Esophagus muscularis mucosa (tissue), 4 donors: ENCODE measurements around the gene SPSB1. TPM values are rescaled to one million over a fixed set of nuclear protein-coding genes. Genes with fewer than 3 reads are reported as not detected.

Experiments
- DNase-seq: peaks from one replicate; pipeline ENCODE4 v3.0.0-alpha.2; 2017; ENCODE audit errors: extremely low spot score
- H3K27ac ChIP-seq, 4 donors: fragments of 200-600 bp; sonication (generic); replicated peaks in 1 of 4; 1 replicate in 3 of 4; 2 replicates in 1 of 4; pipeline ENCODE4 v1.5.1; 2016 to 2019; ENCODE audit warnings: mild to moderate bottlenecking in 1 of 4
- H3K27me3 ChIP-seq, 4 donors: fragments of 200-600 bp; sonication (generic); one replicate each; pipeline versions ENCODE4 v1.5.1 to v1.6.0; 2016 to 2019
- H3K36me3 ChIP-seq, 4 donors: fragments of 200-600 bp; sonication (generic); one replicate each; pipeline ENCODE4 v1.5.1; 2016 to 2019
- H3K4me1 ChIP-seq, 4 donors: fragments of 200-600 bp; sonication (generic); one replicate each; pipeline ENCODE4 v1.5.1; 2016 to 2019
- H3K4me3 ChIP-seq, 4 donors: fragments of 200-600 bp; sonication (generic); 1 replicate in 2 of 4; 2 replicates in 2 of 4; pipeline ENCODE4 v1.5.1; 2016 to 2019; ENCODE audit warnings: mild to moderate bottlenecking in 4 of 4, moderate library complexity in 1 of 4
- H3K9me3 ChIP-seq, 4 donors: fragments of 200-600 bp; sonication (generic); 1 replicate in 3 of 4; 2 replicates in 1 of 4; pipeline ENCODE4 v1.5.1; 2016 to 2019
- EP300 ChIP-seq: sonication (generic); formaldehyde crosslinking; IDR thresholded peaks from one replicate; pipeline ENCODE4 v1.6.1; 2017; ENCODE audit warnings: antibody characterized with exemption
- POLR2A ChIP-seq: fragments of 450-650 bp; IDR thresholded peaks from one replicate; pipeline ENCODE4 v1.6.1; 2017; ENCODE audit warnings: antibody characterized with exemption, moderate library complexity, mild to moderate bottlenecking, low read depth
- POLR2AphosphoS5 ChIP-seq, 2 donors: sonication (generic); formaldehyde crosslinking; IDR thresholded peaks; one replicate each; pipeline ENCODE4 v1.6.1; 2017; ENCODE audit warnings: antibody characterized with exemption in 2 of 2
- WGBS: methylation state at CpG from one replicate; pipeline ENCODE4 v1.1.5; 2018; 5-methylcytosine and 5-hydroxymethylcytosine counted together
- intact Hi-C: fragments of 100-400 bp; cut with DNase I; formaldehyde crosslinking; loops from one replicate; pipeline ENCODE4 v1.15.1; 2023
- total RNA-seq, 4 donors: library from RNA; depleted of rRNA; stranded (reverse); fragments of >200 nt; gene quantifications; one replicate each; pipeline versions ENCODE4 v1.1.0 to v1.2.1, GENCODE V29; 2016
- TF ChIP-seq, protein P1 (sequence below), 3 experiments: fragments of 200-600 bp in 2 of 3; fragments of 450-650 bp in 1 of 3; sonication (generic) in 2 of 3; IDR thresholded peaks; one replicate each; pipeline ENCODE4 v1.5.1; 2017 to 2019; ENCODE audit warnings: antibody characterized with exemption in 3 of 3, mild to moderate bottlenecking in 2 of 3, moderate library complexity in 1 of 3

Gene SPSB1
- total RNA-seq, 4 donors from 2014 or later = 61.0 to 104 (median 97.4) TPM

DNA sequence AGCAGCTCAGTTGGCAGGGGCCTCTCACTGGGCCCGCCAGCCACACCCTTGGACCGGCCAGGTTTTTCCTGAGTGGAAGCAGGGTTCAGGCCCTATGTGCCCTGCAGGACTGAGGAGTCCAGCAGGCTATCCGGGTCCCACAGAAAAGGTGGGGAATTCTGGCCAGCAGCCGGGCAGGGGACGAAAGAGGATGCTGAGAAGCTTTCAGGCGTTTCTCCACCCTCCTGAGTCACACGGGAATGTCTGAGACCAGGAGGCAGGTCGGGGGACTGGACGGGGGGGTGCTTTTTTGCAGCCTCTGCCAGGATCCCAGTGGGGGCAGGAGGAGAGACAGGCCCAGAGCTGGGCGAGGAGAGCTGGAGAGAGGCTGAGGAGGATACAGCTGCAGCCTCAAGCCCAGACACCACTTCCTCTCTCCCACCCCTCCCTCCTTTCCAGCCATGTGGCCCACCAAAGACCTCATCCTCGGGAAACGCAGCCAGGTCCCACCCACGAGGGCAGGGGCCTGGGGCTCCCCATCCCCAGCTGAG is 105.4 kb downstream of the SPSB1 start:
- H3K4me3 ChIP-seq = no peak overlapping the region
- intact Hi-C loops = no loop called here
- H3K27me3 ChIP-seq = no peaks in the 10 kb centered on the region
- H3K27ac ChIP-seq = peak overlapping the region in 3 of 4 donors; percentile 21 to 55 (median 47)
- H3K4me1 ChIP-seq = peaks cover 25 to 38% (median 37%) of the 10 kb centered on the region in 4 donors
- WGBS = 32% methylated on average over 12 of the region's 13 CpGs
- H3K36me3 ChIP-seq = no peaks in the 10 kb centered on the region
- peaks cover 0 to 8% (median 3%) of the 10 kb centered on the region in 4 donors for H3K9me3 ChIP-seq
- TF ChIP-seq, protein P1, sequence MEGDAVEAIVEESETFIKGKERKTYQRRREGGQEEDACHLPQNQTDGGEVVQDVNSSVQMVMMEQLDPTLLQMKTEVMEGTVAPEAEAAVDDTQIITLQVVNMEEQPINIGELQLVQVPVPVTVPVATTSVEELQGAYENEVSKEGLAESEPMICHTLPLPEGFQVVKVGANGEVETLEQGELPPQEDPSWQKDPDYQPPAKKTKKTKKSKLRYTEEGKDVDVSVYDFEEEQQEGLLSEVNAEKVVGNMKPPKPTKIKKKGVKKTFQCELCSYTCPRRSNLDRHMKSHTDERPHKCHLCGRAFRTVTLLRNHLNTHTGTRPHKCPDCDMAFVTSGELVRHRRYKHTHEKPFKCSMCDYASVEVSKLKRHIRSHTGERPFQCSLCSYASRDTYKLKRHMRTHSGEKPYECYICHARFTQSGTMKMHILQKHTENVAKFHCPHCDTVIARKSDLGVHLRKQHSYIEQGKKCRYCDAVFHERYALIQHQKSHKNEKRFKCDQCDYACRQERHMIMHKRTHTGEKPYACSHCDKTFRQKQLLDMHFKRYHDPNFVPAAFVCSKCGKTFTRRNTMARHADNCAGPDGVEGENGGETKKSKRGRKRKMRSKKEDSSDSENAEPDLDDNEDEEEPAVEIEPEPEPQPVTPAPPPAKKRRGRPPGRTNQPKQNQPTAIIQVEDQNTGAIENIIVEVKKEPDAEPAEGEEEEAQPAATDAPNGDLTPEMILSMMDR (IDR thresholded peaks at IDR 0.05) = no peak
- TF ChIP-seq POLR2A = no peak
- TF ChIP-seq EP300 = no peak
- TF ChIP-seq POLR2AphosphoS5 (IDR thresholded peaks at IDR 0.05) = peak; percentile 30 to 36
- DNase-seq = no peak

DNA sequence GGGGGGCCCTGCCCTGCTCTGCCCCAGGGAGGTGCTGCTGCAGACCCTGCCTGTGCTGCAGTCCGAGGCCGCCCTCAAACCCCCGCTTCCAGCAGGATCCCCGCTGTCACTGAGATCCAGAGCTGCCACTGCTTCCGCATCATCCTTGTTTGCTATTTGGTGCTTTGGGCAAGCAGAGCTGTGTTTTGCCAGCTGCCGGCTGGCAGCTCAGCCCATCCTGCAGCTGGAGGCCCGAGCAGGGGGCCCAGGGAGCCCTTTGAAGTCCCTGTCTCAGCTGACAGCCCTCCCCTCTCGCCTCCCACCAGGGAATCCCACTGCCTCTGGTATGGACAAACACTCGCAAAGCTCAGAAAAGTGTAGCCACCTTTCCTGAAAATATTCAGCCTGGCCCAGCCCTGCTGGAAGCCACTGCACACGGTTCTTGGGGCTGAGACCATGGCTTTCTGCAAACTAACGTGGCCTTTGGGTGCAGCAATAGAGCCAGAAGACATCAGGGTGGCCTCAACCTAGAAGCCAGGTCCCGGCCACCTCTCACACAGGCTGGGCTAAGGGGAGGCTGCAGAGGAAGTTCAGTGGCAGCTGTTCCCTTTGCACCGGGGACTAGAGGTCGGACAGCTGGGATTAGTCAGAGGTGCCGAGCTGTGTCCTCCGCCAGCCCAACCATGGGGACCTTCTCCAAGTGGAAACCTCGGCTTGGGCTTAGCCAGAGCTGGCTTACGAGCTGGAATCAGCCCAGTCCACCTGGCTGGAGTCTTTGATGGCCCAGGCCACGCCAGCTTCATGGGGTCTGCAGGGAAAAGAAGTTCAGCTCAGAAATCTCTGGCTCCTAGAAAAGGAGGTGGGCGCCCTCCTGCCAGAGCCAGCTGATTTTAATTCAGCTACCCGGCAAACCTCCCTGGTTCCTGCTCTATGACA is 107.1 kb downstream of the SPSB1 start:
- peak overlapping the region in 3 of 4 donors; percentile 5 to 28 (median 16) for H3K27ac ChIP-seq
- WGBS = 53% methylated on average over 6 of the region's 21 CpGs
- H3K4me1 ChIP-seq = peaks cover 25 to 38% (median 37%) of the 10 kb centered on the region in 4 donors
- no peak for DNase-seq
- no peak overlapping the region for H3K4me3 ChIP-seq
- intact Hi-C loops = no loop called here
- H3K36me3 ChIP-seq = no peaks in the 10 kb centered on the region
- TF ChIP-seq, protein P1 (IDR thresholded peaks at IDR 0.05) = no peak
- peak in 1 of 2 donors; percentile 20 for TF ChIP-seq POLR2AphosphoS5 (IDR thresholded peaks at IDR 0.05)
- peaks cover 0 to 8% (median 3%) of the 10 kb centered on the region in 4 donors for H3K9me3 ChIP-seq
- H3K27me3 ChIP-seq = no peaks in the 10 kb centered on the region

DNA sequence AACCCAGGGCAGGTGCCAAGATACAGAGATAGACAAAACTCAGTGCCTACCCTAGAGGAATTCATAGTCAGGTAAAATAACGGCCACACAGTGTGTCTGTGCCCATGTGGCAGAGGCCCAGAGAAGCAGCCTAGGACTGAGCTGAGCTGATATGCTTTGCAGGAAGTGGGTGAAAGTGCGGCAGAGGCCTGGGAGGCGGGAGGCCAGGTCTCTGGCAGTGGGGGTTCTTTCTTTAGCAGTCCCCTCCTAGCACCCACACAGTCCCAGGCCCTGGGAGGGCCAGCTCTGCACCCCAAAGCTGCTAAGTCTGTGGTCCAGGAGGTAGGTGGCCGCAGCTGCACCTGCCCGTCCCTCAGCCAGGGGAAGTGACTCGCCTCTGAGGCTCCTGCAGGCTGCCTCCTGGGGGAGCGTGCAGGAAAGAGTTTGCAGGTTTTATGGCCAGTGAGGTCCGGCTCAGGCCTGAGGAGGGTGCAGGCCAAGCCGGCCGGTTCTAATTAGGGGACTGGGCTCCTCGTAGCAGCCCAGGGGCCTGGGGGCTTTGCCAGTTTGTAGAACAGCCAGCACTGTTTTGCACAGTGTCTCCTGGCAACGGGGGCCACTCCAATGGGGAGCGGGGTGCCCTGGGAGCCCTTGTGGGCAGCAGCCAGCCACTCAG is 107.9 kb downstream of the SPSB1 start:
- Histone ChIP-seq H3K4me1 (peaks cover 25 to 38% (median 37%) of the 10 kb centered on the region in 4 donors), H3K27me3 (no peaks in the 10 kb centered on the region), H3K4me3 (no peak overlapping the region), H3K27ac (peak overlapping the region in 2 of 4 donors; percentile 16 to 28), H3K36me3 (no peaks in the 10 kb centered on the region), H3K9me3 (peaks cover 0 to under 1% (median 0%) of the 10 kb centered on the region in 4 donors)
- intact Hi-C loops = no loop called here
- TF ChIP-seq EP300 (no peak), POLR2AphosphoS5 (IDR thresholded peaks at IDR 0.05) (no peak), POLR2A (no peak)
- TF ChIP-seq, protein P1 (IDR thresholded peaks at IDR 0.05) = no peak
- 76% methylated on average over 6 of the region's 13 CpGs for WGBS
- DNase-seq = no peak

DNA sequence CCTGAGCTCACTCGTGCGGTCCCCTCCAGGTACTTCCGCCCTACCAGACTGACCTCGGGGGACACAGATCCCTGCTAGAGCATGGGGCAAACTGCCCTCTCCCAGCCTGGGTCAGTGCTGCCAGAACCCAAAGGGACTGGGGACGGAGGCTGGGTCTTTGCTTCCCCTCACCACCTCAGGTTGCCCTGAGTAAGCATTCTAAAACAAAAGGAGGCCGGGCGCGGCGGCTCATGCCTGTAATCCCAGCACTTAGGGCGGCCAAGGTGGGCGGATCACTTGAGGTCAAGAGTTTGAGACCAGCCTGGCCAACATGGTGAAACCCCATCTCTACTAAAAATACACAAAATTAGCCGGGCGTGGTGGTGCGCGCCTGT is 108.4 kb downstream of the SPSB1 start:
- Histone ChIP-seq H3K4me1 (peaks cover 25 to 38% (median 37%) of the 10 kb centered on the region in 4 donors), H3K4me3 (no peak overlapping the region), H3K36me3 (no peaks in the 10 kb centered on the region), H3K27me3 (no peaks in the 10 kb centered on the region), H3K9me3 (no peaks in the 10 kb centered on the region), H3K27ac (no peak overlapping the region)
- intact Hi-C loops = no loop called here
- no peak for DNase-seq
- no peak for TF ChIP-seq EP300
- TF ChIP-seq POLR2A = no peak
- TF ChIP-seq POLR2AphosphoS5 (IDR thresholded peaks at IDR 0.05) = no peak
- TF ChIP-seq, protein P1 (IDR thresholded peaks at IDR 0.05) = no peak
- WGBS = 97% methylated on average over 11 of the region's 15 CpGs
